Measurements from ENCODE around the gene VSIG10.
"Not testable (repeated sequence)": the region's sequence is repeated elsewhere in the genome, so short reads cannot be mapped to it uniquely, and the experiment has no call there.

The VSIG10 gene

DNA sequence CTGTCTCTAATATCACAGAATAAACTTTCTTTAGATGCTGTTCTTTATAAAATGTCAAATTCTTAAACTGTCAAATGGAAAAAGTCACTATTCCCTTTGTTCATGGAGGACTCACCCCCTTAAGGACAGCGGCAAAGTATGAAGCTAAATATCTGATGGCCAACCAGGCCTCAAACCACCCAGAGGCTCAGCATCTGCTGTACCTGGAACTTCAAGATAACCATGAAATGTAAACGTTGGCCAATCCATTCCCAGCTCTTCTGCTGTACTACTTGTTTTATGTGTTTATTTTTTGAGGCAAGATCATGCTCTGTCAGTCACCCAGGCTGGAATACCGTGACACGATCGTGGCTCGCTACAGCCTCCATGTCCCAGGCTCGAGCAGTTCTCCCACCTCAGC lies 71.6 kb downstream of the VSIG10 start:
- no peak for DNase-seq

DNA sequence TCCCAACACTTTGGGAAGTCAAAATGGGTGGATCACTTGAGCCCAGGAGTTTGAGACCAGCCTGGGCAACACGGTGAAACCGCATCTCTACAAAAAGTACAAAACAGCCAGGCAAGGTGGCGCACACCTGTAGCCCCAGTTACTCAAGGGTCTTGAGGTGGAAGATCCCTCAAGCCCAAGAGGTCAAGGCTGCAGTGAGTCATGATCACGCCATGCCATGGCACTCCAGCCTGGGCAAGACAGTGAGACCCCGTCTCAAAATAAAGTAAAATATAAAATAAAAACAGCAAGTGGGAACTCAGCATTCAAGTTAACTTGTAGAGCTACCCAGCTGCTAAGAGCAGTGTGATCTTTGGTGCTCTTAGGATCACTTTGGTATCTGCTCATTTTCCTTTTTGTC lies 74.6 kb downstream of the VSIG10 start:
- no peak for DNase-seq

DNA sequence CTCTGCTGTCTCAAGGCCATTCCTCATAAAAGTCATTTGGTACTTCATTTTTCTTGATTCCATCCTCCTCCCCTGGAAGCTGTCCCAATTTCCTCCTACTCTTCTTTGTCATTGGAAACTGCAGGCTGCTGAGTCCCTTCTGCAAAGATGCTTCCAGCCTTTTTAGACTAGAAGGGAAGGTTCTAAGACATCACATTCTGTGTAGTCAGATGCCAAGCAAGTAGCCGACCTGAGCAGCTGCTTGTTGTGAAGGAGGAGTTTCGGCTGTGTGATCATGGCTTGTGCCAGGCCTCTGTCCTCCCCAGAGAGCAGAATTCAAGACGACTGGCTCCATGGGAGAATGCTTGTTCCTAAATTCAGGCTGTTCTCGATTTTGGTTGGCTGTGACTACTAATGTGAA lies 78.6 kb downstream of the VSIG10 start:
- DNase-seq, result no peak

DNA sequence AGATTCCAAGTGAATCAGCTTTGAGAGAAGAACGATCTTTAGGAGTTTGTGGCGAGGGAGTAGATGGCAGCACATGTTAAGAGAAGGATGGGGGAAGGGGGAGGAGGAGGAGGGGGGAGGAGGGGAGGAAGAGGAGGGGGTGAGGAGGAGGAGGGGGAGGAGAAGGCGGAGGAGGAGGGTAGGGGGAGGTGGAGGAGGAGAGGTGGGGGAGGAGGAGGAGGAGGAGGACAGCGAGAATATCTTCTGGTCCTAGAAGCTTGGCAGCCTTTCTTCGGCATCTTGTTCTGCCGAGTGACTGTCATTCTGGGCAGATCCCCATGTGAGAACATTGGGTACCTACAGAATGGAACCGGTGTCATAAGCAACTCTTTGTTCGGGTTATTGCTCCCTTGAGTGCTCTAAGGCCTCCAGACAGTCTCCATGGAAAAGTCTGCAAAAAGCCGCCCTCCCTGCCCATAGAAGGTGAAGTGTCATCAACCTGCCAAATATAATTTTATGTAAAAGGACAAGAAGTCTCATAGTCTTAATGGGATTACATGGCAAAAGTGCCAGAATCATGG lies 80.4 kb downstream of the VSIG10 start:
- DNase-seq, result no peak

DNA sequence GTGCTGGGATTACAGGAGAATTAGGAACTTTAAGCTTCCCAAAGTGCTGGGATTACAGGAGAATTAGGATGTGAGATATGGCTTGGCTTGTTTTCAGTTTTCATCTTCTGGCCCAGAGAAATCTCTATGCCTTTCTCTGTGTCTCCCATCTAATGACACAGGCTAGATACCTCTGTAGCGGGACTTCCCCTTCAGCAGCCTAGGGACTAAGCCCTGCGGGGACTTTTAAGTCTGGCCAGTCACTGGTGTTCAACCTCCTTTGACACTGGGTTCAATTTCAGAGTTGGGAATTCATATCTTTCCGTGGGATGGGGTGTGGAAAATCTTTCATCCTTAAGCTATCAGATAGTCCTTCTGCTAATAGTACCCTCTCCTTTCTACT lies 81.1 kb downstream of the VSIG10 start:
- DNase-seq, result no peak

DNA sequence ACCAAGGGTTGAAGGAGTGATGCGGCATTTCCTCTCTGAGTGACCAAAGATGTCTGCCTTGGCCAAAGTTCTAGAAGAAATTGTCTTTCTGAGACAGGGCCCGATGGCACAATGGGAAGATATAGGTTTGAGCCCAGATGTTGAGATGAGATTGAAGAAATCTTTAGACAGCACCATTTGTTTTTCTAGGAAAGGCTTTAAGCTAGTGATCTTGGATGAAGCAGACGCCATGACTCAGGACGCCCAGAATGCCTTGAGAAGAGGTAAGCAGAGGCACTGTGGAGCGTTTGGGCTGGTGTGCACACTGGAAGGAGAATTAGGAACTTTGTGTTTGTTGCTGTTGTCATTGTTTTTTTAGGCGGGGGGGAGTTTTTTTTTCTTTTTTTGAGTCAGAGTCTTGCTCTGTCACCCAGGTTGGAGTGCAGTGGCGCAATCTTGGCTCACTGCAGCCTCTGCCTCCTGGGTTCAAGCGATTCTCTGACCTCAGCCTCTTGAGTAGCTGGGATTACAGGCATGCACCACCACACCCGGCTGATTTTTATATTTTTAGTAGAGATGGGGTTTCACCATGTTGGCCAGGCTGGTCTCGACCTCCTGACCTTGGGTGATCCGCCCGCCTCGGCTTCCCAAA lies 81.6 kb downstream of the VSIG10 start:
- DNase-seq, result not testable (repeated sequence)

DNA sequence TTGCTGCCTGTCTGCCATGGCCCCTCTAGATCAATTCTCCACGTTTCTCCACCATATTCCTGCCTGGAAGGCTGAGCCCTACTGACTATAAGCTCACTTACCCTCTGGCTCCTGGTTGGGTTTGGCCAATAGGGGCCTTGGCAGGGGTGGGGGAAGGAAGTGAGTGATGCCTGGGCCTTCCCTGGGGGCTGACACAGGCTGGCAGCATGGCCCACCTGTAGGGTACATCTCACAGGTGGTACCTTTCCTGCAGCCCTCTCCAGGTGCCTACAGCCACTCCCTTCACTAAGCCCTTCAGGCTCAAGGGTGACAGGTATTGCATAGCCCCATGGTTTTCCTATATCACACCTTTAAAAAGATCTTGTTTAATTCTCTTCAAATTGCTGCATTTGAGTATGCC lies 83.8 kb downstream of the VSIG10 start:
- no peak for DNase-seq

DNA sequence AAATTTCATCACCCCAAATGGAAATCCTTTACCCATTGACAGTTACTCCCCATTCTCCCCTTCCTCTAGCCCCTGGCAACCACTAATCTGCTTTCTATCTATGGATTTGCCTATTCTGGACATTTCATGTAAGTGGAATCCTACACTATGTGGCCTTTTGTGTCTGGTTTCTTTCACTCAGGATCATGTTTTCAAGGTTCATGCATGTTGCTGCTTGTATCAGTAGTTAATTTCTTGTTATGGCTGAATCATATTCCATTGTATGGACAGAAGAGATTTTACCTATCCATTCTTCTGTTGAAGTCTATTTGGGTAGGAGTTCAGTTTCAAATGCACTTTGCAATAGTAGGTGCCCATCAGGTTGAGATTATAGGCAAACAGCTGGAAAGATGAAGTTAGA lies 85.9 kb downstream of the VSIG10 start:
- DNase-seq, result no peak

DNA sequence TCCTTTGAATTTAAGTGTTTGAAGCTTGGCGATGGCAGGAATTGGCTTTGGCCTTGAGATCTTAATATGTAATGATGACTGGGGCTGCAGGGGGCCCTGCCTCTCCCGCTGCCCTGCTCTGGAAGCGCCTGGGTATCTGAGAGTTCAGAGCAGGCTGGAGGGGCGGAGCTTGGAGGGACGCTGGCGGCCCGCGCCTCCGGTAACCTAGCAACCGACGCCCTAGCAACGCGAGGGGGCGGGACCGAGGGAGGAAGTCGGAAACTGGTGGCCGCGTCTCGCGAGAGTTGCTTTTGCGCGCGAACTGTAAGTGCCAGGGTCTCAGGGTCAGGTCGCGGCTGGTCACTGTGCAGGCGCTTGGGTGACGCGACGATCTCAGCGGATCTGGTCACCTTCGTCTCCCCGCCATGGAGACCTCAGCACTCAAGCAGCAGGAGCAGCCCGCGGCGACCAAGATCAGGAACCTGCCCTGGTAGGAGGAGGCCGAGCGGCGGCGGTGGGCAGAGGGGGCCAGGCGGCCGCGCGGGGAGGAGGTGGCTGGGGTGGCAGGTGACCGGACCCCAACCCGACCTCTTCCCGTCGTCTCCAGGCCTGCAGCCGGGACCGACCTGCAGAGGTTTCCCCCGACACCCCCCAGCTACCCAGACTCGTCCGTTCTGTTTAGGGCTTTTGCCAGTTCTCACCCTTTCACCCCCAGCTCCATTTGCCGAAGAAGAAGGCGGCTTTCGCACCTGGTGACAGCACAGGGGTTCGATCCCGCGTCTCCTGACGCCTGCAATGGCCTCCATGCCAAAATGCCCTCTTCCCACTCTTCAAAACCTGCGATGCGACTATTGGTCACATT lies 87.2 kb downstream of the VSIG10 start, which contains the start of gene RFC5:
TSS of gene RFC5 (plus strand) at position 280 of the 841 bp plus-strand sequence. CDS start at position 405, 125 bp downstream.
- peak; percentile 96 for DNase-seq

DNA sequence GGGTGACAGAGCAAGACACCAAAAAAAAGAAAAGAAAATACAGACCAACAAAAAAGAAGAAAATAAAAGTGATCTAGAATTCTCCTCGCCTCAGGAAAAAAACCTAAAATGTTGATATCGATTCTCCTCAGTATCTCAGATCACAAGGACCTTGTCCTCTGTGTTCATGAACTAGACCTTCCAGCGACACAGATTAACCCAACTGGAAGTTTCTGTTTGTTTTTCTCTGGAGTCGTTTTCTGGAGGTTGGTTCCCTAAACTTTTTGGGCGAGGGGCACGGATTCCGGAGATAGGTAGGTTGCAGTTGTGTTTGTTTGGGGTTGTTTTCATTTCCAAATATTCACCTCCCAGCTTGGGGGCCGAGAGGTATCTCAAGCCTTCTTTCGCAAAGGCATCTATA lies 87.9 kb downstream of the VSIG10 start:
- no peak for DNase-seq

DNA sequence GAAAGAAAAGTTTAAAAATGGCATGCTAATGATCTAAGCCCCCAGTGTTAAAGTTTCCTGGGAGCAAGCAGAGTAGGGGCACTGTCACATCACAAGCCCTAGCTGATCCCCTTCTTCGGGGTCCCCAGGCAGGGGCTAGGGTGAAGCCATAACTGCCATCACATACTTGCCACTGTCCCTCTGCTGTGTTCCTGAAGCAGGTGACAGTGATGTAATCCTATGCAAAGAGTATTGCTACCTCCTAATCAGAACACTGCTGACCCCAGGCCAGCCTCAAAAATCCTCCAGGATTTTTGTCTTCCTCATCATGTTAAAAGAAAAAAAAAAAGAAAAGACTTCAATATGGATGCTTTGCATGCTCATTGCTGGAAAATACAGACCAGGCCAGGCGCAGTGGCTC lies 88.5 kb downstream of the VSIG10 start:
- DNase-seq, result no peak
